Activated CD8-positive, alpha-beta T cell treated with anti-CD3 and anti-CD28 coated beads for 36 hours (primary cell): ENCODE measurements around the gene POLDIP3. TPM values are rescaled to one million over a fixed set of nuclear protein-coding genes. Genes with fewer than 3 reads are reported as not detected.
"Not testable (repeated sequence)": the region's sequence is repeated elsewhere in the genome, so short reads cannot be mapped to it uniquely, and the experiment has no call there.

Experiments
- ATAC-seq: fragments of 200-7000 bp; cut with Tn5 transposase; one replicate; pipeline ENCODE4 v1.10.0; 2021; ENCODE audit warnings: mild to moderate bottlenecking, moderate library complexity
- CTCF ChIA-PET: fragments of 350-600 bp; sonication (Branson Sonifier 250); formaldehyde crosslinking; loops from one replicate; lab custom pipeline; 2021; ENCODE audit warnings: antibody characterized with exemption; lab: Charles Lee
- POLR2A ChIA-PET: fragments of 350-600 bp; sonication (Branson Sonifier 250); formaldehyde crosslinking; loops from one replicate; lab custom pipeline; 2021; ENCODE audit warnings: antibody characterized with exemption; lab: Charles Lee
- DNase-seq: peaks from one replicate; pipeline ENCODE4 v3.0.0-alpha.2; 2020
- H3K27ac Mint-ChIP-seq: one replicate; pipeline ENCODE4 v1.8.0; 2021; ENCODE audit warnings: mild to moderate bottlenecking, mixed read lengths
- H3K27me3 Mint-ChIP-seq: one replicate; pipeline ENCODE4 v1.8.0; 2021; ENCODE audit warnings: mixed read lengths
- H3K36me3 Mint-ChIP-seq: one replicate; pipeline ENCODE4 v1.8.0; 2021; ENCODE audit warnings: low read depth, mixed read lengths
- H3K4me1 Mint-ChIP-seq: one replicate; pipeline ENCODE4 v1.8.0; 2021; ENCODE audit warnings: low read depth, mixed read lengths
- H3K4me3 Mint-ChIP-seq: one replicate; pipeline ENCODE4 v1.8.0; 2021; ENCODE audit warnings: mild to moderate bottlenecking, moderate library complexity, mixed read lengths
- H3K9me3 Mint-ChIP-seq: one replicate; pipeline ENCODE4 v1.8.0; 2021; ENCODE audit warnings: mixed read lengths
- intact Hi-C: fragments of 100-400 bp; cut with micrococcal nuclease; formaldehyde crosslinking; loops from one replicate; pipeline ENCODE4 v1.10.0; 2022
- total RNA-seq, 2 experiments: library from RNA; stranded (reverse); gene quantifications; one replicate each; pipeline ENCODE4 v1.2.3, GENCODE V29; 2021
- TF ChIP-seq, protein P1 (sequence below): fragments of 200-600 bp; IDR thresholded peaks from one replicate; pipeline ENCODE4 v1.8.0; 2022; ENCODE audit warnings: antibody characterized with exemption, mild to moderate bottlenecking

Gene POLDIP3
- total RNA-seq, 2 experiments from 2014 or later = 70.2 to 71.1 TPM

DNA sequence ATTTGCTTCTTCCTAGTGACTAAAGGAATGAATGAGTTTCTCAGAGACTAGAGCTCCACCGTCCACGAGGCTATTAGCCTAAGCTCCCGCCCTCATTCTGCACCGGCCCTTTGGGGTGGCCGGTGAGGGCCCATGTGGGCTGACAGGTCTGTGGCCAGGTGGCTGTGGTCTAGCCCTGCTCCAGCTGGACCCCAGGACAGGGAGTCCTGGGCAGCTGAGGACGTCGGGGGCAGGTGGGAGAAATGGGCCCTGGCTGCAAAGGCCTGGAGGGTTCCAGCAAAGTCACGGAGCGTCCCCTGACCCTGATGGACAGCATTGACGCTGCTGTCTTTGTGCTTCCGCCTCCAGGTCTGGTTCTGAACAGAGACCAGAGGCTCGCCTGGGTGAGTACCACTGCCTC lies 48.7 kb downstream of the POLDIP3 start:
- H3K27ac Mint-ChIP-seq = no peak overlapping the region
- CTCF ChIA-PET = no interaction called here
- POLR2A ChIA-PET = interaction anchor here (0.7 to 1.0 kb wide), 2 partner anchors 19 to 536 kb away, joined by 3 read pairs; no protein-coding TSS in a partner anchor
- TF ChIP-seq, protein P1, sequence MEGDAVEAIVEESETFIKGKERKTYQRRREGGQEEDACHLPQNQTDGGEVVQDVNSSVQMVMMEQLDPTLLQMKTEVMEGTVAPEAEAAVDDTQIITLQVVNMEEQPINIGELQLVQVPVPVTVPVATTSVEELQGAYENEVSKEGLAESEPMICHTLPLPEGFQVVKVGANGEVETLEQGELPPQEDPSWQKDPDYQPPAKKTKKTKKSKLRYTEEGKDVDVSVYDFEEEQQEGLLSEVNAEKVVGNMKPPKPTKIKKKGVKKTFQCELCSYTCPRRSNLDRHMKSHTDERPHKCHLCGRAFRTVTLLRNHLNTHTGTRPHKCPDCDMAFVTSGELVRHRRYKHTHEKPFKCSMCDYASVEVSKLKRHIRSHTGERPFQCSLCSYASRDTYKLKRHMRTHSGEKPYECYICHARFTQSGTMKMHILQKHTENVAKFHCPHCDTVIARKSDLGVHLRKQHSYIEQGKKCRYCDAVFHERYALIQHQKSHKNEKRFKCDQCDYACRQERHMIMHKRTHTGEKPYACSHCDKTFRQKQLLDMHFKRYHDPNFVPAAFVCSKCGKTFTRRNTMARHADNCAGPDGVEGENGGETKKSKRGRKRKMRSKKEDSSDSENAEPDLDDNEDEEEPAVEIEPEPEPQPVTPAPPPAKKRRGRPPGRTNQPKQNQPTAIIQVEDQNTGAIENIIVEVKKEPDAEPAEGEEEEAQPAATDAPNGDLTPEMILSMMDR = no peak
- DNase-seq (no peak), ATAC-seq (no peak)
- peaks cover 9% of the 10 kb centered on the region for H3K36me3 Mint-ChIP-seq
- H3K4me1 Mint-ChIP-seq = peaks cover 9% of the 10 kb centered on the region
- no peaks in the 10 kb centered on the region for H3K27me3 Mint-ChIP-seq
- no peak overlapping the region for H3K4me3 Mint-ChIP-seq
- H3K9me3 Mint-ChIP-seq = no peaks in the 10 kb centered on the region
- intact Hi-C loops = no loop called here

DNA sequence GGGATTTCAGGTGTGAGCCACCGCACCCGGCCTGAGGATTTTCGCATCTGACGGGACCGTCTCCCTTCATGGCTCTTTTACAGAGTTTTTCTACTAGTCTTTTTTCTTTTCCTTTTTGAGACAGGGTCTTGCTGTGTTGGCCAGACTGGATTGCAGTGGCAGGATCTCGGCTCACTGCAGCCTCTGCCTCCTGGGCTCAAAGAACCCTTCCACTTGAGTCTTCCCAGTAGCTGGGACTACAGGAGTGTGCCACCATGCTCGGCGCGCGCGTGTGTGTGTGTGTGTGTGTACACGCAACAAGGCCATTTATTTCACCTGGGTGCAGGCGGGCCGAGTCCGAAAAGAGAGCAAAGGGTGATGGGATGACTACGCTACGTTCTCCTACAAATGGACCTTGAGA lies 50.0 kb downstream of the POLDIP3 start:
- intact Hi-C loops = no loop called here
- Mint-ChIP-seq H3K4me3 (no peak overlapping the region), H3K36me3 (peaks cover 5% of the 10 kb centered on the region), H3K9me3 (no peaks in the 10 kb centered on the region), H3K27me3 (no peaks in the 10 kb centered on the region), H3K4me1 (peaks cover 11% of the 10 kb centered on the region), H3K27ac (no peak overlapping the region)
- TF ChIP-seq, protein P1 = no peak
- no peak for DNase-seq
- CTCF ChIA-PET = no interaction called here
- no peak for ATAC-seq
- POLR2A ChIA-PET = interaction anchor here (0.7 to 1.0 kb wide), 2 partner anchors 20 kb away, joined by 3 read pairs; no protein-coding TSS in a partner anchor

DNA sequence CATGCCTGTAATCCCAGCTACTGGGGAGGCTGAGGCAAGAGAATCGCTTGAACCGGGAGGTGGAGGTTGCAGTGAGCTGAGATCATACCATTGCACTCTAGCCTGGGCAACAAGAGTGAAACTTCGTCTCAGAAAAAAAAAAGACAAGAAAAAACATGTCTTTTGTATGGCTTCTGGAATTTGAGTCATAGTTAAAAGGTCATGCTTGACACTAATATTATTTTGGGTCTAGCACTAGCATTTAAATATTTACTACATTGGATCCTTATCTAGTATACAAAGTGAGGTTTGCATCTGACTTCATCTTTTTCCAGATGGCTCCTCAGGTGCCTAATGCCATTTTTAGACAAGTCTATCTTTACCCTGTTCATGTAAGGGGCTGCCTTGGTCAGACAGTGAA lies 50.7 kb downstream of the POLDIP3 start:
- peaks cover 11% of the 10 kb centered on the region for H3K4me1 Mint-ChIP-seq
- H3K27me3 Mint-ChIP-seq, intact Hi-C loops, ATAC-seq, H3K9me3 Mint-ChIP-seq, DNase-seq, H3K4me3 Mint-ChIP-seq, CTCF ChIA-PET, H3K27ac Mint-ChIP-seq, H3K36me3 Mint-ChIP-seq: not testable (repeated sequence)
- POLR2A ChIA-PET = interaction anchor here (0.6 kb wide), 1 partner anchor 371 kb away, joined by 6 read pairs; no protein-coding TSS in a partner anchor

DNA sequence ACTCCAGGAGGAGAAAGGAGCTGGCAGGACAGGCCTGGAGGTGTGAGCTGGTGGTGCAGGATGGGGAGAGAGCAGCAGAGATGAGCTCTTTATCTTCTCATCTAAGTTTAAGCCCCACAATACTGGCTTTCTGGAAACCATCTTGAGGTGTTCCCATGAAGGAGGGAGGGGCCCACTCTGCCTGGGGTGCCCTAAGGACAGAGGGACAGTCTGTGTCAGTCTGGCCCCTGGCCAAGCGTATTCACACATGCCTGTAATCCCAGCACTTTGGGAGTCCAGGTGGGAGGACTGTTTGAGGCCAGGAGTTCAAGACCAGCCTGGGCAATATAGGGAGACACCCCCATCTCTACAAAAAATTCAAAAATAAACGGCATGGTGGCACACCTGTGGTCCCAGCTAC lies 52.0 kb downstream of the POLDIP3 start:
- CTCF ChIA-PET = interaction anchor here (1.5 kb wide), 1 partner anchor 46 kb away, joined by 5 read pairs; no protein-coding TSS in a partner anchor
- no peak overlapping the region for H3K27ac Mint-ChIP-seq
- POLR2A ChIA-PET = interaction anchor here (1.3 kb wide), 1 partner anchor 9 kb away, joined by 8 read pairs; the partner anchor contains the start of gene SERHL2
- intact Hi-C loops = no loop called here
- no peak for ATAC-seq
- H3K4me1 Mint-ChIP-seq = peaks cover 11% of the 10 kb centered on the region
- no peaks in the 10 kb centered on the region for H3K27me3 Mint-ChIP-seq
- no peak for DNase-seq
- H3K4me3 Mint-ChIP-seq = no peak overlapping the region
- H3K36me3 Mint-ChIP-seq = peaks cover 4% of the 10 kb centered on the region
- no peaks in the 10 kb centered on the region for H3K9me3 Mint-ChIP-seq
- TF ChIP-seq, protein P1 = no peak

- Mint-ChIP-seq H3K4me1 (peaks cover 11% of the 10 kb centered on the region), H3K27ac (no peak overlapping the region), H3K27me3 (no peaks in the 10 kb centered on the region), H3K36me3 (peaks cover 4% of the 10 kb centered on the region), H3K4me3 (no peak overlapping the region), H3K9me3 (no peaks in the 10 kb centered on the region)
- ChIA-PET POLR2A (interaction anchor here (1.3 to 2.0 kb wide), 3 partner anchors 7 to 9 kb away, joined by 4 to 9 read pairs (median 8); partner anchors contain the start of gene SERHL2), CTCF (interaction anchor here (1.5 kb wide), 1 partner anchor 47 kb away, joined by 5 read pairs; no protein-coding TSS in a partner anchor)
- DNase-seq = no peak
- intact Hi-C loops = no loop called here
- no peak for ATAC-seq
- TF ChIP-seq, protein P1 = no peak
Observed at GRCh38 chr22:42562279-42562678, 52.4 kb downstream of the POLDIP3 start.
